ENCODE measurements around the gene ZG16B. TPM values are rescaled to one million over a fixed set of nuclear protein-coding genes. Genes with fewer than 3 reads are reported as not detected.

Gene ZG16B
- total RNA-seq, 1 experiment from 2014 or later: 6.9 TPM

- CTCF ChIA-PET: interaction anchor here (1.0 kb wide), 1 partner anchor 39 kb away, joined by 4 read pairs; no protein-coding TSS in a partner anchor
- H3K27me3 Mint-ChIP-seq (ENCODE audit: insufficient read depth, unreplicated experiment): no peaks in the 10 kb centered on the region
- no peak for DNase-seq (ENCODE audit: unreplicated experiment)
- POLR2A ChIA-PET: interaction anchor here (0.7 kb wide), 1 partner anchor 9 kb away, joined by 4 read pairs; no protein-coding TSS in a partner anchor
- H3K36me3 Mint-ChIP-seq (ENCODE audit: insufficient read depth, unreplicated experiment): no peaks in the 10 kb centered on the region
- H3K4me1 Mint-ChIP-seq (ENCODE audit: insufficient read depth, unreplicated experiment): no peaks in the 10 kb centered on the region
- H3K4me3 Mint-ChIP-seq (ENCODE audit: unreplicated experiment): no peak overlapping the region
- no peak overlapping the region for H3K27ac Mint-ChIP-seq (ENCODE audit: low read depth, unreplicated experiment)
- H3K9me3 Mint-ChIP-seq (ENCODE audit: unreplicated experiment): no peaks in the 10 kb centered on the region
- BruUV-seq (replicated peaks): no TSS peak
- intact Hi-C loops (cut with micrococcal nuclease): no loop called here
- no peak for TF ChIP-seq CTCF (IDR thresholded peaks at IDR 0.05; ENCODE audit: unreplicated experiment)
Observed at GRCh38 chr16:2821487-2822157, 8.5 kb upstream of the ZG16B start.

GRCh38 chr16:2822158-2822495 is 8.0 kb upstream of the ZG16B start:
- intact Hi-C loops (cut with micrococcal nuclease): no loop called here
- BruUV-seq (replicated peaks): no TSS peak
- Mint-ChIP-seq H3K4me3 (ENCODE audit: unreplicated experiment) (no peak overlapping the region), H3K27ac (ENCODE audit: low read depth, unreplicated experiment) (no peak overlapping the region), H3K27me3 (ENCODE audit: insufficient read depth, unreplicated experiment) (no peaks in the 10 kb centered on the region), H3K36me3 (ENCODE audit: insufficient read depth, unreplicated experiment) (no peaks in the 10 kb centered on the region), H3K4me1 (ENCODE audit: insufficient read depth, unreplicated experiment) (no peaks in the 10 kb centered on the region), H3K9me3 (ENCODE audit: unreplicated experiment) (no peaks in the 10 kb centered on the region)
- ChIA-PET CTCF (interaction anchor here (1.0 kb wide), 1 partner anchor 38 kb away, joined by 4 read pairs; no protein-coding TSS in a partner anchor), POLR2A (interaction anchor here (0.9 kb wide), 1 partner anchor 30 kb away, joined by 3 read pairs; no protein-coding TSS in a partner anchor)
- no peak for TF ChIP-seq CTCF (IDR thresholded peaks at IDR 0.05; ENCODE audit: unreplicated experiment)
- DNase-seq (ENCODE audit: unreplicated experiment): no peak

GRCh38 chr16:2822496-2822895 is 7.6 kb upstream of the ZG16B start:
- intact Hi-C loops (cut with micrococcal nuclease): no loop called here
- Mint-ChIP-seq H3K4me3 (ENCODE audit: unreplicated experiment) (no peak overlapping the region), H3K9me3 (ENCODE audit: unreplicated experiment) (no peaks in the 10 kb centered on the region), H3K4me1 (ENCODE audit: insufficient read depth, unreplicated experiment) (no peaks in the 10 kb centered on the region), H3K36me3 (ENCODE audit: insufficient read depth, unreplicated experiment) (no peaks in the 10 kb centered on the region), H3K27me3 (ENCODE audit: insufficient read depth, unreplicated experiment) (no peaks in the 10 kb centered on the region), H3K27ac (ENCODE audit: low read depth, unreplicated experiment) (no peak overlapping the region)
- TF ChIP-seq CTCF (IDR thresholded peaks at IDR 0.05; ENCODE audit: unreplicated experiment): no peak
- CTCF ChIA-PET: interaction anchor here (1.0 kb wide), 1 partner anchor 38 kb away, joined by 4 read pairs; no protein-coding TSS in a partner anchor
- no peak for DNase-seq (ENCODE audit: unreplicated experiment)
- BruUV-seq (replicated peaks): no TSS peak
- POLR2A ChIA-PET: interaction anchor here (0.6 to 1.0 kb wide), 3 partner anchors 10 to 219 kb away, joined by 3 read pairs; no protein-coding TSS in a partner anchor

- Mint-ChIP-seq H3K36me3 (ENCODE audit: insufficient read depth, unreplicated experiment) (no peaks in the 10 kb centered on the region), H3K4me3 (ENCODE audit: unreplicated experiment) (no peak overlapping the region), H3K9me3 (ENCODE audit: unreplicated experiment) (no peaks in the 10 kb centered on the region), H3K4me1 (ENCODE audit: insufficient read depth, unreplicated experiment) (no peaks in the 10 kb centered on the region), H3K27ac (ENCODE audit: low read depth, unreplicated experiment) (no peak overlapping the region), H3K27me3 (ENCODE audit: insufficient read depth, unreplicated experiment) (no peaks in the 10 kb centered on the region)
- no peak for TF ChIP-seq CTCF (IDR thresholded peaks at IDR 0.05; ENCODE audit: unreplicated experiment)
- ChIA-PET POLR2A (no interaction called here), CTCF (interaction anchor here (1.0 to 1.9 kb wide), 2 partner anchors 13 to 102 kb away, joined by 3 to 4 read pairs; no protein-coding TSS in a partner anchor)
- no TSS peak for BruUV-seq (replicated peaks)
- intact Hi-C loops (cut with micrococcal nuclease): no loop called here
- DNase-seq (ENCODE audit: unreplicated experiment): no peak
Observed at GRCh38 chr16:2824626-2825025, 5.5 kb upstream of the ZG16B start.
